Type B pancreatic cell (in vitro differentiated cells): ENCODE measurements around the gene AGGF1. TPM values are rescaled to one million over a fixed set of nuclear protein-coding genes. Genes with fewer than 3 reads are reported as not detected.
"Not testable (repeated sequence)": the region's sequence is repeated elsewhere in the genome, so short reads cannot be mapped to it uniquely, and the experiment has no call there.

Experiments used
- DNase-seq: peaks from one replicate; pipeline ENCODE4 v3.0.0; 2021; ENCODE audit warnings: mixed read lengths; ENCODE audit not compliant: unreplicated experiment; ENCODE audit errors: extremely low spot score
- H3K27ac Mint-ChIP-seq: 2 replicates; pipeline ENCODE4 v1.8.0; 2021; ENCODE audit warnings: mild to moderate bottlenecking, mixed read lengths
- H3K27me3 Mint-ChIP-seq: 2 replicates; pipeline ENCODE4 v1.8.0; 2021; ENCODE audit warnings: mixed read lengths
- H3K36me3 Mint-ChIP-seq: 2 replicates; pipeline ENCODE4 v1.8.0; 2021; ENCODE audit warnings: mixed read lengths
- H3K4me1 Mint-ChIP-seq: one replicate; pipeline ENCODE4 v1.8.0; 2021; ENCODE audit warnings: mixed read lengths; ENCODE audit not compliant: unreplicated experiment
- H3K4me3 Mint-ChIP-seq: 2 replicates; pipeline ENCODE4 v1.8.0; 2021; ENCODE audit warnings: mild to moderate bottlenecking, mixed read lengths
- H3K9me3 Mint-ChIP-seq: 2 replicates; pipeline ENCODE4 v1.8.0; 2021; ENCODE audit warnings: mixed read lengths
- CTCF ChIP-seq: fragments of 200-600 bp; sonication (generic); conservative IDR thresholded peaks from 2 replicates; pipeline ENCODE4 v1.5.0; 2021; ENCODE audit warnings: antibody characterized with exemption, mild to moderate bottlenecking
- total RNA-seq: library from RNA; stranded (reverse); gene quantifications from 2 replicates; pipeline ENCODE4 v1.2.1, GENCODE V29; 2021; ENCODE audit warnings: low replicate concordance

AGGF1 gene
- total RNA-seq, 1 donor from 2014 or later = 25.4 TPM

DNA sequence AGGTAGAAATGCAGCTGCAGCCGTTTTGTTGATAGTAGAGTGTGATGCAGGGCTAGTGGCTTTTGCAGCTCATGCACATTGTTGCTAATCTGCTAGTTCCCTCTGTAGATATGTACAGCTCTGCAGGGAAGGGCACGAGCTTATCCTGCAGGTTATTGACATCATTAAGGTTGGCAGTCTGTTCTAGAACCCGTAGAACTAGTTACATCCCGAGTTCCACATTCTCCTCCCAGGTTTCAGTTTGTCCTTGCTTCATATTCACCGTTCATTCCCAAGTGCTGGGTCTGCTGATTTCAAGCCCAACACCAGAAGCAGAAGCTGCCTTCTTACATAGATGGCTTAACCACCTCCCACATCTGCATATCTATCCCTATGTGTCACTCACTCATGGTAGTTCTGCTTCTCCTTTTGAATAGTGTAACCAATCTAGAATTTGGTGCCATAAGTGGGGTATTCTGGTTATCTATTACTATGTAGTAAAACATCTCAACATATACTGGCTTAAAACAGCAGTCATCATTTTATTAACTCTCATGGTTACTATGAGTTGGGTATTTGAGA is 39.2 kb upstream of the AGGF1 start:
- H3K9me3 Mint-ChIP-seq = no peaks in the 10 kb centered on the region
- no peak for TF ChIP-seq CTCF
- DNase-seq = no peak
- H3K27me3 Mint-ChIP-seq = peaks cover 4% of the 10 kb centered on the region
- H3K36me3 Mint-ChIP-seq = no peaks in the 10 kb centered on the region
- no peak overlapping the region for H3K27ac Mint-ChIP-seq
- no peak overlapping the region for H3K4me3 Mint-ChIP-seq
- peaks cover 7% of the 10 kb centered on the region for H3K4me1 Mint-ChIP-seq

DNA sequence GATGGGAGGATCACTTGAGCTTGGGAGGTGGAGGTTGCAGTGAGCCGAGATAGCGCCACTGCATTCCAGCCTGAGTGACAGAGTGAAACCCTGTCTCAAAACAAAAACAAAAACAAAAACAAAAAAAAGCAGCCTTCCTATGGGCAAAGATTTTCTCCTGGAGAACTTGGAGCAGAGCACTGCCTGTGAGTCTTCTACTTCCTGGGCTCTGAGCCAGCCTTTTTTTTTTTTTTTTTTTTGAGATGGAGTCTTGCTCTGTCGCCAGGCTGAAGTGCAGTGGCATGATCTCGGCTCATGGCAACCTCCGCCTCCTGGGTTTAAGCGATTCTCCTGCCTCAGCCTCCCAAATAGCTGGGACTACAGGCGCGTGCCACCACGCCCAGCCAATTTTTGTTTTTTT is 36.8 kb upstream of the AGGF1 start:
- DNase-seq, H3K36me3 Mint-ChIP-seq, H3K9me3 Mint-ChIP-seq, H3K27me3 Mint-ChIP-seq, H3K4me1 Mint-ChIP-seq, H3K27ac Mint-ChIP-seq, H3K4me3 Mint-ChIP-seq: not testable (repeated sequence)

DNA sequence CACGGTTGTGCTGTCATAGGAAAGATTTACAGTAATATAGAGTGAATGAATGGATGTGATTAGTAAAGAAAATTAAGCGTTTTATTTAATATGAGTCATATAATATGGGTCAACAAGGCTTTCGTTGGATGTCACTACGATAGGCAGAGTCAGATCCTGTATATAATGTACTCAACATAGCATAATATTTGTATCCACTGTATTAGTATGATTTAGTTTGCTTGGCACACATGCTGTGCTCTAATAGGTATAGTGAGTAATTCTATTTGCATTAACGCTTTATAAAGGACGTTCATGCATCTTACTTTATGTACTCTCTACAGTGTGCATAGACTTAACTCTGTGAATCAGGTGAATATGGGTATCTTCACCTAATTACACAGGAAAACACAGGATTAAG is 35.9 kb upstream of the AGGF1 start:
- Mint-ChIP-seq H3K9me3 (no peaks in the 10 kb centered on the region), H3K4me1 (no peaks in the 10 kb centered on the region), H3K27ac (no peak overlapping the region), H3K36me3 (no peaks in the 10 kb centered on the region), H3K27me3 (peaks cover 5% of the 10 kb centered on the region), H3K4me3 (no peak overlapping the region)
- no peak for DNase-seq
- no peak for TF ChIP-seq CTCF

- not testable (repeated sequence) for H3K4me3 Mint-ChIP-seq, H3K9me3 Mint-ChIP-seq, H3K36me3 Mint-ChIP-seq, DNase-seq, H3K27ac Mint-ChIP-seq, H3K4me1 Mint-ChIP-seq
- H3K27me3 Mint-ChIP-seq = peaks cover 12% of the 10 kb centered on the region
Measured at GRCh38 chr5:76998251-76998650, 32.0 kb upstream of the AGGF1 start.

- H3K4me1 Mint-ChIP-seq = no peaks in the 10 kb centered on the region
- DNase-seq = no peak
- H3K27me3 Mint-ChIP-seq = peaks cover 16% of the 10 kb centered on the region
- H3K9me3 Mint-ChIP-seq = no peaks in the 10 kb centered on the region
- H3K36me3 Mint-ChIP-seq = no peaks in the 10 kb centered on the region
- no peak for TF ChIP-seq CTCF
- no peak overlapping the region for H3K4me3 Mint-ChIP-seq
- no peak overlapping the region for H3K27ac Mint-ChIP-seq
Measured at GRCh38 chr5:76999451-76999850, 30.8 kb upstream of the AGGF1 start.

- H3K4me3 Mint-ChIP-seq = no peak overlapping the region
- DNase-seq = no peak
Measured at GRCh38 chr5:77003246-77003645, 27.0 kb upstream of the AGGF1 start.

More at GRCh38 chr5:77003246-77003645, 27.0 kb upstream of the AGGF1 start:
- no peaks in the 10 kb centered on the region for H3K36me3 Mint-ChIP-seq
- H3K4me1 Mint-ChIP-seq = no peaks in the 10 kb centered on the region
- H3K27ac Mint-ChIP-seq = no peak overlapping the region
- peaks cover 16% of the 10 kb centered on the region for H3K27me3 Mint-ChIP-seq
- no peaks in the 10 kb centered on the region for H3K9me3 Mint-ChIP-seq
- TF ChIP-seq CTCF = no peak
